Brain microvascular endothelial cell (primary cell): Measurements from ENCODE around the gene OTOF.

Source experiments
- DNase-seq: peaks from one replicate; pipeline ENCODE4 v3.0.0-alpha.2; 2020
- H3K27ac ChIP-seq: fragments of 250-450 bp; sonication (Bioruptor Pico); 2 replicates; pipeline ENCODE4 v1.5.1; 2020; ENCODE audit warnings: mild to moderate bottlenecking, moderate library complexity
- H3K27me3 ChIP-seq: fragments of 250-450 bp; sonication (Bioruptor Pico); replicated peaks from 2 replicates; pipeline ENCODE4 v1.5.1; 2020; ENCODE audit warnings: mild to moderate bottlenecking
- H3K36me3 ChIP-seq: fragments of 250-450 bp; sonication (Bioruptor Pico); replicated peaks from 2 replicates; pipeline ENCODE4 v1.5.1; 2020; ENCODE audit warnings: mild to moderate bottlenecking
- H3K4me3 ChIP-seq: 2 replicates; pipeline ENCODE4 v1.5.1; 2011; ENCODE audit warnings: low read depth, mild to moderate bottlenecking, control low read depth, low read length, moderate library complexity
- CTCF ChIP-seq: IDR thresholded peaks from 2 replicates; pipeline ENCODE4 v1.5.1; 2011; ENCODE audit warnings: low read depth, mild to moderate bottlenecking, moderate library complexity, low read length, control low read depth, inconsistent platforms; ENCODE audit errors: missing control alignments
- in situ Hi-C: cut with HindIII; loops from 2 replicates; pipeline ENCODE4 v1.10.0; 2017; ENCODE audit warnings: low sequenced_read_pairs, low pct_ligation_motif_present

OTOF gene

GRCh38 chr2:26451700-26452099 lies 26.2 kb downstream of the OTOF start:
- no peak for TF ChIP-seq CTCF
- DNase-seq = no peak
- Histone ChIP-seq H3K27ac (no peak overlapping the region), H3K36me3 (no peaks in the 10 kb centered on the region), H3K4me3 (no peak overlapping the region), H3K27me3 (no peaks in the 10 kb centered on the region)
- in situ Hi-C loops = no loop called here

- in situ Hi-C loops = no loop called here
- Histone ChIP-seq H3K4me3 (no peak overlapping the region), H3K27me3 (no peaks in the 10 kb centered on the region), H3K27ac (no peak overlapping the region), H3K36me3 (no peaks in the 10 kb centered on the region)
- no peak for TF ChIP-seq CTCF
- no peak for DNase-seq
These were observed 27.8 kb downstream of the OTOF start for GRCh38 chr2:26450031-26450635.

GRCh38 chr2:26449278-26450030 lies 28.5 kb downstream of the OTOF start:
- no peak for DNase-seq
- H3K36me3 ChIP-seq = no peaks in the 10 kb centered on the region
- no peaks in the 10 kb centered on the region for H3K27me3 ChIP-seq
- in situ Hi-C loops = no loop called here
- TF ChIP-seq CTCF = no peak
- H3K27ac ChIP-seq = no peak overlapping the region
- no peak overlapping the region for H3K4me3 ChIP-seq

- TF ChIP-seq CTCF = no peak
- Histone ChIP-seq H3K36me3 (no peaks in the 10 kb centered on the region), H3K4me3 (no peak overlapping the region), H3K27me3 (no peaks in the 10 kb centered on the region), H3K27ac (no peak overlapping the region)
- DNase-seq = no peak
- in situ Hi-C loops = no loop called here
These were observed 29.3 kb downstream of the OTOF start for GRCh38 chr2:26448651-26449050.

- Histone ChIP-seq H3K27ac (no peak overlapping the region), H3K27me3 (no peaks in the 10 kb centered on the region), H3K36me3 (no peaks in the 10 kb centered on the region), H3K4me3 (no peak overlapping the region)
- DNase-seq = no peak
- in situ Hi-C loops = no loop called here
- TF ChIP-seq CTCF = no peak
These were observed 33.7 kb downstream of the OTOF start for GRCh38 chr2:26444236-26444635.

GRCh38 chr2:26442707-26443106 lies 35.2 kb downstream of the OTOF start:
- H3K36me3 ChIP-seq = no peaks in the 10 kb centered on the region
- in situ Hi-C loops = no loop called here
- TF ChIP-seq CTCF = no peak
- H3K4me3 ChIP-seq = no peak overlapping the region
- no peak overlapping the region for H3K27ac ChIP-seq
- H3K27me3 ChIP-seq = no peaks in the 10 kb centered on the region
- DNase-seq = no peak
